HG02970 (cell line): ENCODE measurements around the gene TMEM38A.

ENCODE experiments used
- ATAC-seq: cut with Tn5 transposase; IDR thresholded peaks from one replicate; pipeline ENCODE4 v1.9.1; 2021; ENCODE audit warnings: mild to moderate bottlenecking, moderate library complexity, moderate number of reproducible peaks; ENCODE audit not compliant: unreplicated experiment, low FRiP score

TMEM38A gene

GRCh38 chr19:16739546-16739945 is 78.6 kb downstream of the TMEM38A start:
- ATAC-seq: no peak
